CD14-positive monocyte (primary cell): ENCODE data around the gene MUC5AC. TPM values are rescaled to one million over a fixed set of nuclear protein-coding genes. Genes with fewer than 3 reads are reported as not detected.
"Not testable (repeated sequence)": the region's sequence is repeated elsewhere in the genome, so short reads cannot be mapped to it uniquely, and the experiment has no call there.

ENCODE experiments used
- DNase-seq, 3 donors: peaks; one replicate each; pipeline ENCODE4 v3.0.0-alpha.2; 2011 to 2022
- H2AFZ ChIP-seq: 2 replicates; pipeline ENCODE4 v1.6.0; 2012; ENCODE audit warnings: mild to moderate bottlenecking, low read depth, low read length, inconsistent platforms; ENCODE audit not compliant: insufficient read depth, poor library complexity, severe bottlenecking
- H3K27ac ChIP-seq, 2 donors: 1 replicate in 1 of 2; 2 replicates in 1 of 2; pipeline ENCODE4 v1.5.1; 2012 to 2013; ENCODE audit warnings: low read length in 2 of 2, control low read depth in 1 of 2, inconsistent platforms in 1 of 2, low read depth in 1 of 2, mild to moderate bottlenecking in 1 of 2
- H3K27me3 ChIP-seq, 2 donors: one replicate each; pipeline versions ENCODE4 v1.6.0 to v1.6.1; 2011 to 2013; ENCODE audit warnings: low read length in 2 of 2; ENCODE audit not compliant: control insufficient read depth in 2 of 2, insufficient read depth in 2 of 2
- H3K36me3 ChIP-seq, 2 donors: replicated peaks in 1 of 2; 1 replicate in 1 of 2; 2 replicates in 1 of 2; pipeline versions ENCODE4 v1.5.1 to v1.6.1; 2012 to 2013; ENCODE audit warnings: low read length in 2 of 2, control low read depth in 1 of 2, inconsistent platforms in 1 of 2, mild to moderate bottlenecking in 1 of 2; ENCODE audit not compliant: insufficient read depth in 2 of 2, control insufficient read depth in 1 of 2
- H3K4me1 ChIP-seq, 2 donors: 1 replicate in 1 of 2; 2 replicates in 1 of 2; pipeline versions ENCODE4 v1.5.1 to v1.6.1; 2012 to 2013; ENCODE audit warnings: low read length in 2 of 2, control low read depth in 1 of 2, inconsistent platforms in 1 of 2, mild to moderate bottlenecking in 1 of 2, moderate library complexity in 1 of 2; ENCODE audit not compliant: insufficient read depth in 2 of 2, control insufficient read depth in 1 of 2
- H3K4me2 ChIP-seq: replicated peaks from 2 replicates; pipeline ENCODE3; 2012; ENCODE audit warnings: low read length, moderate library complexity, mild to moderate bottlenecking; ENCODE audit not compliant: poor library complexity, severe bottlenecking; ENCODE audit errors: extremely low read depth
- H3K4me3 ChIP-seq, 3 experiments: fragments of 200-600 bp in 1 of 3; sonication (generic) in 1 of 3; replicated peaks in 1 of 3; 1 replicate in 2 of 3; 2 replicates in 1 of 3; pipeline ENCODE4 v1.5.1; 2011 to 2013; ENCODE audit warnings: low read length in 3 of 3, mild to moderate bottlenecking in 3 of 3, control low read depth in 2 of 3, low read depth in 2 of 3, inconsistent platforms in 1 of 3, moderate library complexity in 1 of 3
- H3K79me2 ChIP-seq: 2 replicates; pipeline ENCODE4 v1.6.0; 2012; ENCODE audit warnings: mild to moderate bottlenecking, control low read depth, inconsistent platforms, low read length, moderate library complexity; ENCODE audit not compliant: insufficient read depth
- H3K9ac ChIP-seq: 2 replicates; pipeline ENCODE4 v1.6.0; 2017; ENCODE audit warnings: low read length, mild to moderate bottlenecking; ENCODE audit not compliant: insufficient read depth, poor library complexity, severe bottlenecking
- H3K9me3 ChIP-seq, 2 donors: replicated peaks in 1 of 2; 1 replicate in 1 of 2; 2 replicates in 1 of 2; pipeline versions ENCODE4 v1.5.1 to v1.6.1; 2012 to 2013; ENCODE audit warnings: low read length in 2 of 2, control low read depth in 1 of 2; ENCODE audit not compliant: control insufficient read depth in 1 of 2, insufficient read depth in 1 of 2
- H4K20me1 ChIP-seq: 2 replicates; pipeline ENCODE4 v1.6.0; 2012; ENCODE audit warnings: mild to moderate bottlenecking, low read length, control low read depth, moderate library complexity; ENCODE audit not compliant: insufficient read depth
- H3K27ac Mint-ChIP-seq, 7 donors: one replicate each; pipeline ENCODE4 v1.8.0; 2020; ENCODE audit warnings: mild to moderate bottlenecking in 7 of 7, mixed read lengths in 7 of 7, moderate library complexity in 6 of 7, inconsistent platforms in 2 of 7
- H3K27me3 Mint-ChIP-seq, 3 donors: one replicate each; pipeline ENCODE4 v1.8.0; 2021 to 2022; ENCODE audit warnings: low read depth in 3 of 3, mild to moderate bottlenecking in 3 of 3, mixed read lengths in 3 of 3, moderate library complexity in 3 of 3, inconsistent platforms in 1 of 3
- H3K36me3 Mint-ChIP-seq, 2 donors: one replicate each; pipeline ENCODE4 v1.8.0; 2020; ENCODE audit warnings: mixed read lengths in 2 of 2, inconsistent platforms in 1 of 2, mild to moderate bottlenecking in 1 of 2
- H3K4me1 Mint-ChIP-seq: one replicate; pipeline ENCODE4 v1.8.0; 2020; ENCODE audit warnings: mild to moderate bottlenecking, mixed read lengths
- H3K4me3 Mint-ChIP-seq, 2 donors: one replicate each; pipeline ENCODE4 v1.8.0; 2020; ENCODE audit warnings: mild to moderate bottlenecking in 2 of 2, mixed read lengths in 2 of 2, moderate library complexity in 1 of 2
- H3K9me3 Mint-ChIP-seq, 7 donors: one replicate each; pipeline ENCODE4 v1.8.0; 2020 to 2022; ENCODE audit warnings: mixed read lengths in 7 of 7, mild to moderate bottlenecking in 6 of 7, moderate library complexity in 6 of 7, inconsistent platforms in 2 of 7
- CTCF ChIP-seq: fragments of 200-600 bp; IDR thresholded peaks from one replicate; pipeline ENCODE4 v1.8.0; 2022; ENCODE audit warnings: antibody characterized with exemption, mild to moderate bottlenecking
- WGBS: methylation state at CpG from one replicate; pipeline ENCODE4 v1.1.5; 2013; ENCODE audit warnings: missing lambda C conversion rate; ENCODE audit not compliant: insufficient coverage; 5-methylcytosine and 5-hydroxymethylcytosine counted together
- intact Hi-C, 2 donors: fragments of 100-400 bp; cut with micrococcal nuclease; formaldehyde crosslinking; loops; one replicate each; pipeline versions ENCODE4 v1.15.0 to v1.15.1; 2023
- polyA plus RNA-seq, 3 donors: library from polyadenylated mRNA; depleted of rRNA in 1 of 3; unstranded in 2 of 3; stranded (reverse) in 1 of 3; fragments of 300-500 nt in 2 of 3; fragments of >200 nt in 1 of 3; fragmentation: Illumina TruSeq in 2 of 3; gene quantifications; 1 replicate in 2 of 3; 2 replicates in 1 of 3; pipeline ENCODE4 v1.2.3, GENCODE V29; 2012 to 2021

MUC5AC gene
- polyA plus RNA-seq, 3 donors = not detected

- Histone ChIP-seq H3K4me3 (no peak overlapping the region), H3K36me3 (no peaks in the 10 kb centered on the region), H3K27me3 (no peaks in the 10 kb centered on the region), H2AFZ (no peak overlapping the region), H3K9me3 (no peaks in the 10 kb centered on the region), H4K20me1 (no peaks in the 10 kb centered on the region), H3K79me2 (no peaks in the 10 kb centered on the region), H3K4me1 (no peaks in the 10 kb centered on the region), H3K4me2 (no peak overlapping the region), H3K9ac (no peak overlapping the region), H3K27ac (no peak overlapping the region)
- Mint-ChIP-seq H3K9me3 (peaks cover 0 to 4% (median 0%) of the 10 kb centered on the region in 7 donors), H3K4me3 (no peak overlapping the region), H3K36me3 (no peaks in the 10 kb centered on the region), H3K27ac (no peak overlapping the region), H3K4me1 (no peaks in the 10 kb centered on the region), H3K27me3 (peaks cover 0 to 5% (median 3%) of the 10 kb centered on the region in 3 donors)
- WGBS = 75% methylated on average over 2 of the region's 4 CpGs
- DNase-seq = no peak
- no peak for TF ChIP-seq CTCF
- intact Hi-C loops = no loop called here
Measured at GRCh38 chr11:1157341-1157644, 460 bp upstream of the MUC5AC start.

- Mint-ChIP-seq H3K27ac (no peak overlapping the region), H3K36me3 (no peaks in the 10 kb centered on the region), H3K27me3 (peaks cover 0 to 2% (median 0%) of the 10 kb centered on the region in 3 donors), H3K4me1 (no peaks in the 10 kb centered on the region), H3K4me3 (no peak overlapping the region), H3K9me3 (peaks cover 0 to 4% (median 0%) of the 10 kb centered on the region in 7 donors)
- intact Hi-C loops = no loop called here
- no peak for TF ChIP-seq CTCF
- Histone ChIP-seq H2AFZ (no peak overlapping the region), H3K27me3 (no peaks in the 10 kb centered on the region), H4K20me1 (no peaks in the 10 kb centered on the region), H3K4me2 (no peak overlapping the region), H3K4me1 (no peaks in the 10 kb centered on the region), H3K9ac (no peak overlapping the region), H3K27ac (no peak overlapping the region), H3K79me2 (no peaks in the 10 kb centered on the region), H3K36me3 (no peaks in the 10 kb centered on the region), H3K9me3 (no peaks in the 10 kb centered on the region), H3K4me3 (no peak overlapping the region)
- DNase-seq = no peak
- 93% methylated on average over 24 of the region's 32 CpGs for WGBS
Measured at GRCh38 chr11:1158681-1159487, 1.1 kb downstream of the MUC5AC start.

- H3K9me3 Mint-ChIP-seq, H3K27me3 Mint-ChIP-seq, intact Hi-C loops, H3K4me2 ChIP-seq, H2AFZ ChIP-seq, DNase-seq, H3K36me3 ChIP-seq, H3K27ac ChIP-seq, H4K20me1 ChIP-seq, H3K36me3 Mint-ChIP-seq, H3K9ac ChIP-seq, H3K4me1 ChIP-seq, H3K4me3 ChIP-seq, H3K9me3 ChIP-seq, H3K4me1 Mint-ChIP-seq, H3K27me3 ChIP-seq, H3K4me3 Mint-ChIP-seq, H3K79me2 ChIP-seq, H3K27ac Mint-ChIP-seq: not testable (repeated sequence)
- 91% methylated on average over 9 of the region's 24 CpGs for WGBS
Measured at GRCh38 chr11:1159488-1160220, 1.9 kb downstream of the MUC5AC start.
